Epidermal melanocyte (primary cell): ENCODE measurements around the gene KRTAP21-1.
"Not testable (repeated sequence)": the region's sequence is repeated elsewhere in the genome, so short reads cannot be mapped to it uniquely, and the experiment has no call there.

Experiments
- DNase-seq: peaks from one replicate; pipeline ENCODE4 v3.0.0; 2011; ENCODE audit warnings: low spot score; ENCODE audit not compliant: insufficient read length

Gene KRTAP21-1

GRCh38 chr21:30755328-30755727 lies at the start of gene KRTAP21-1:
Gene KRTAP21-1, minus strand, starts transcription at chr21:30755428. Its CDS starts 50 bp downstream, at chr21:30755378.
- DNase-seq: not testable (repeated sequence)

GRCh38 chr21:30800605-30801004 lies 45.4 kb upstream of the KRTAP21-1 start:
- no peak for DNase-seq

- DNase-seq: no peak
Observed at GRCh38 chr21:30793581-30794314, 38.5 kb upstream of the KRTAP21-1 start.

- DNase-seq: no peak
Observed at GRCh38 chr21:30779249-30779648, 24.0 kb upstream of the KRTAP21-1 start.

- DNase-seq: no peak
Observed at GRCh38 chr21:30769724-30770431, 14.7 kb upstream of the KRTAP21-1 start.

- no peak for DNase-seq
Observed at GRCh38 chr21:30760776-30761175, 5.5 kb upstream of the KRTAP21-1 start.

GRCh38 chr21:30758306-30758705 lies 3.1 kb upstream of the KRTAP21-1 start:
- DNase-seq: no peak

GRCh38 chr21:30747159-30747558 lies 8.1 kb downstream of the KRTAP21-1 start, which contains the start of gene KRTAP21-2:
Gene KRTAP21-2, minus strand, starts transcription at chr21:30747259. Its CDS starts 57 bp downstream, at chr21:30747202.
- no peak for DNase-seq

GRCh38 chr21:30740462-30740861 lies 14.8 kb downstream of the KRTAP21-1 start:
- no peak for DNase-seq

GRCh38 chr21:30733026-30733425 lies 22.2 kb downstream of the KRTAP21-1 start:
- DNase-seq: no peak

- DNase-seq: no peak
Observed at GRCh38 chr21:30726726-30727125, 28.5 kb downstream of the KRTAP21-1 start.

GRCh38 chr21:30719401-30719800 lies 35.8 kb downstream of the KRTAP21-1 start:
- DNase-seq: no peak

- no peak for DNase-seq
Observed at GRCh38 chr21:30718239-30718909, 36.9 kb downstream of the KRTAP21-1 start, which contains the start of gene KRTAP21-3. Gene KRTAP21-3, minus strand, starts transcription at chr21:30718777. Its CDS starts 18 bp downstream, at chr21:30718759.

GRCh38 chr21:30717105-30717504 lies 38.1 kb downstream of the KRTAP21-1 start:
- no peak for DNase-seq

GRCh38 chr21:30714946-30715345 lies 40.3 kb downstream of the KRTAP21-1 start:
- DNase-seq: no peak

GRCh38 chr21:30714456-30714855 lies 40.8 kb downstream of the KRTAP21-1 start:
- no peak for DNase-seq

GRCh38 chr21:30713766-30714165 lies 41.5 kb downstream of the KRTAP21-1 start:
- no peak for DNase-seq

- no peak for DNase-seq
Observed at GRCh38 chr21:30710499-30710898, 44.7 kb downstream of the KRTAP21-1 start.

- no peak for DNase-seq
Observed at GRCh38 chr21:30707409-30707808, 47.8 kb downstream of the KRTAP21-1 start.
